Kasumi-1 (cell line): ENCODE results near the gene APOBEC3B.
"Not testable (repeated sequence)": the region's sequence is repeated elsewhere in the genome, so short reads cannot be mapped to it uniquely, and the experiment has no call there.

Experiments used
- DNase-seq, 2 experiments: peaks; one replicate each; lab custom pipeline; 2025; lab: John Stamatoyannopoulos, UW

The APOBEC3B gene

GRCh38 chr22:38981992-38982927 lies at the start of gene APOBEC3B:
Gene APOBEC3B, plus strand, starts transcription at chr22:38982347. Its CDS starts 107 bp downstream, at chr22:38982454.
- peak; percentile 22 to 25 for DNase-seq

GRCh38 chr22:38935023-38935422 lies 47.1 kb upstream of the APOBEC3B start:
- DNase-seq, result no peak

GRCh38 chr22:38935616-38936015 lies 46.5 kb upstream of the APOBEC3B start:
- DNase-seq, result no peak

GRCh38 chr22:38936562-38936961 lies 45.6 kb upstream of the APOBEC3B start:
- no peak for DNase-seq

- no peak for DNase-seq
Observed at GRCh38 chr22:38937036-38937435, 45.1 kb upstream of the APOBEC3B start.

GRCh38 chr22:38937541-38937940 lies 44.6 kb upstream of the APOBEC3B start:
- DNase-seq, result no peak

GRCh38 chr22:38938221-38938620 lies 43.9 kb upstream of the APOBEC3B start:
- no peak for DNase-seq

GRCh38 chr22:38938925-38939324 lies 43.2 kb upstream of the APOBEC3B start:
- DNase-seq, result no peak

GRCh38 chr22:38940811-38941384 lies 41.2 kb upstream of the APOBEC3B start:
- DNase-seq, result no peak

- DNase-seq, result no peak
Observed at GRCh38 chr22:38941488-38941987, 40.6 kb upstream of the APOBEC3B start.

- no peak for DNase-seq
Observed at GRCh38 chr22:38942702-38943101, 39.4 kb upstream of the APOBEC3B start.

- peak; percentile 14 to 22 for DNase-seq
Observed at GRCh38 chr22:38943201-38943600, 38.9 kb upstream of the APOBEC3B start.

- DNase-seq, result no peak
Observed at GRCh38 chr22:38943882-38944281, 38.3 kb upstream of the APOBEC3B start.

GRCh38 chr22:38944653-38945052 lies 37.5 kb upstream of the APOBEC3B start:
- no peak for DNase-seq

GRCh38 chr22:38945706-38946338 lies 36.3 kb upstream of the APOBEC3B start:
- not testable (repeated sequence) for DNase-seq

- DNase-seq, result no peak
Observed at GRCh38 chr22:38946771-38947170, 35.4 kb upstream of the APOBEC3B start.

GRCh38 chr22:38947321-38948140 lies 34.6 kb upstream of the APOBEC3B start:
- DNase-seq, result no peak

- no peak for DNase-seq
Observed at GRCh38 chr22:38948181-38948940, 33.8 kb upstream of the APOBEC3B start.

- DNase-seq, result no peak
Observed at GRCh38 chr22:38949889-38950405, 32.2 kb upstream of the APOBEC3B start.

- DNase-seq, result no peak
Observed at GRCh38 chr22:38950527-38951295, 31.4 kb upstream of the APOBEC3B start.
